IMR-90 (cell line): ENCODE measurements around the gene ZBTB7B. TPM values are rescaled to one million over a fixed set of nuclear protein-coding genes. Genes with fewer than 3 reads are reported as not detected.

Source experiments
- ATAC-seq: fragments of 200-7000 bp; cut with Tn5 transposase; 2 replicates; pipeline ENCODE4 v1.9.1; 2020; ENCODE audit warnings: low read depth, mild to moderate bottlenecking, moderate library complexity
- BruUV-seq: library from RNA; stranded (reverse); fragments of 400-500 nt; replicated peaks from 2 replicates; lab custom pipeline; 2021; lab: Mats Ljungman, UMichigan
- CTCF ChIA-PET: fragments of 300-600 bp; formaldehyde crosslinking; extraction: SDS; loops from one replicate; lab custom pipeline; 2021; ENCODE audit warnings: antibody characterized with exemption; lab: Yijun Ruan, JAX
- POLR2A ChIA-PET: fragments of 300-600 bp; sonication (Branson Sonifier 250); formaldehyde crosslinking; loops from one replicate; lab custom pipeline; 2022; ENCODE audit warnings: antibody characterized with exemption; ENCODE audit not compliant: unreplicated experiment; lab: Charles Lee
- DNase-seq: peaks from one replicate; pipeline ENCODE4 v3.0.0; 2013
- H2AFZ ChIP-seq: replicated peaks from 2 replicates; pipeline ENCODE3; 2013; ENCODE audit warnings: low read length, mild to moderate bottlenecking; ENCODE audit not compliant: poor library complexity
- H2AK5ac ChIP-seq: 2 replicates; pipeline ENCODE4 v1.6.1; 2013; ENCODE audit warnings: low read depth, low read length, inconsistent platforms
- H2AK9ac ChIP-seq: replicated peaks from 2 replicates; pipeline ENCODE3; 2013; ENCODE audit warnings: mild to moderate bottlenecking, low read depth, low read length, moderate library complexity; ENCODE audit not compliant: poor library complexity
- H2BK120ac ChIP-seq: 2 replicates; pipeline ENCODE4 v1.6.1; 2013; ENCODE audit warnings: low read depth, low read length, inconsistent platforms
- H2BK15ac ChIP-seq: 3 replicates; pipeline ENCODE4 v1.6.1; 2013; ENCODE audit warnings: low read depth, low read length, inconsistent platforms
- H2BK20ac ChIP-seq: 2 replicates; pipeline ENCODE4 v1.6.1; 2013; ENCODE audit warnings: low read depth, mild to moderate bottlenecking, inconsistent platforms, low read length, moderate library complexity
- H2BK5ac ChIP-seq: 2 replicates; pipeline ENCODE4 v1.6.1; 2013; ENCODE audit warnings: mild to moderate bottlenecking, low read depth, low read length, inconsistent platforms; ENCODE audit not compliant: poor library complexity, severe bottlenecking
- H3K14ac ChIP-seq: replicated peaks from 2 replicates; pipeline ENCODE4 v1.6.1; 2013; ENCODE audit warnings: low read depth, low read length, inconsistent platforms
- H3K18ac ChIP-seq: 2 replicates; pipeline ENCODE4 v1.6.1; 2013; ENCODE audit warnings: low read depth, low read length, control low read depth
- H3K23ac ChIP-seq: 2 replicates; pipeline ENCODE4 v1.6.1; 2013; ENCODE audit warnings: low read depth, low read length, inconsistent platforms
- H3K27ac ChIP-seq: 2 replicates; pipeline ENCODE4 v1.5.1; 2013; ENCODE audit warnings: mild to moderate bottlenecking, control low read depth, low read length; ENCODE audit not compliant: insufficient read depth
- H3K27me3 ChIP-seq: 2 replicates; pipeline ENCODE4 v1.6.1; 2013; ENCODE audit warnings: low read length; ENCODE audit not compliant: control insufficient read depth, insufficient read depth
- H3K36me3 ChIP-seq: 2 replicates; pipeline ENCODE4 v1.6.1; 2013; ENCODE audit warnings: low read length, mixed read lengths; ENCODE audit not compliant: control insufficient read depth, insufficient read depth
- H3K4ac ChIP-seq: 2 replicates; pipeline ENCODE4 v1.6.1; 2013; ENCODE audit warnings: low read depth, low read length, inconsistent platforms
- H3K4me1 ChIP-seq: 2 replicates; pipeline ENCODE4 v1.6.1; 2013; ENCODE audit warnings: low read length, mixed read lengths; ENCODE audit not compliant: control insufficient read depth, insufficient read depth
- H3K4me2 ChIP-seq: 2 replicates; pipeline ENCODE4 v1.6.1; 2013; ENCODE audit warnings: low read depth, mild to moderate bottlenecking, control low read depth, low read length, moderate library complexity
- H3K4me3 ChIP-seq: 2 replicates; pipeline ENCODE4 v1.5.1; 2013; ENCODE audit warnings: low read depth, mild to moderate bottlenecking, control low read depth, low read length, moderate library complexity; ENCODE audit not compliant: insufficient read depth
- H3K56ac ChIP-seq: 2 replicates; pipeline ENCODE4 v1.6.1; 2013; ENCODE audit warnings: low read length, inconsistent platforms; ENCODE audit not compliant: insufficient read depth; ENCODE audit errors: extremely low read depth
- H3K79me1 ChIP-seq, 2 experiments: 2 replicates each; pipeline ENCODE4 v1.6.1; 2013; ENCODE audit warnings: low read length in 2 of 2, inconsistent platforms in 1 of 2, low read depth in 1 of 2
- H3K9ac ChIP-seq: 2 replicates; pipeline ENCODE4 v1.6.1; 2013; ENCODE audit warnings: low read depth, low read length, control low read depth
- H3K9me1 ChIP-seq: 2 replicates; pipeline ENCODE4 v1.6.1; 2013; ENCODE audit warnings: low read length, inconsistent platforms; ENCODE audit not compliant: insufficient read depth
- H3K9me3 ChIP-seq: 2 replicates; pipeline ENCODE4 v1.6.1; 2013; ENCODE audit warnings: low read length; ENCODE audit not compliant: control insufficient read depth, insufficient read depth
- H4K20me1 ChIP-seq: 2 replicates; pipeline ENCODE4 v1.6.1; 2013; ENCODE audit warnings: low read length, inconsistent platforms; ENCODE audit not compliant: insufficient read depth
- H4K5ac ChIP-seq: 2 replicates; pipeline ENCODE4 v1.6.1; 2013; ENCODE audit warnings: mild to moderate bottlenecking, low read depth, low read length, control low read depth
- H4K8ac ChIP-seq, 2 experiments: 2 replicates each; pipeline ENCODE4 v1.6.1; 2013; ENCODE audit warnings: low read depth in 2 of 2, low read length in 2 of 2, control low read depth in 1 of 2, inconsistent platforms in 1 of 2
- H4K91ac ChIP-seq: 2 replicates; pipeline ENCODE4 v1.6.1; 2013; ENCODE audit warnings: low read depth, low read length, inconsistent platforms; ENCODE audit not compliant: insufficient read depth
- BHLHE40 ChIP-seq: fragments of 150-350 bp; IDR thresholded peaks from 2 replicates; pipeline ENCODE4 v1.6.1; 2016; ENCODE audit warnings: mild to moderate bottlenecking, low read depth, low read length
- CEBPB ChIP-seq: IDR thresholded peaks from 2 replicates; pipeline ENCODE4 v1.6.1; 2012; ENCODE audit warnings: low read depth, low read length, improper control_type of control experiment
- FOS ChIP-seq: fragments of 150-350 bp; IDR thresholded peaks from 2 replicates; pipeline ENCODE4 v1.6.1; 2016; ENCODE audit warnings: low read depth, low read length
- MAZ ChIP-seq: IDR thresholded peaks from 2 replicates; pipeline ENCODE4 v1.6.1; 2012; ENCODE audit warnings: low read depth, mild to moderate bottlenecking, low read length, improper control_type of control experiment, moderate library complexity, borderline replicate concordance
- MXI1 ChIP-seq: IDR thresholded peaks from 2 replicates; pipeline ENCODE4 v1.6.1; 2012; ENCODE audit warnings: low read depth, mild to moderate bottlenecking, low read length, moderate library complexity, borderline replicate concordance
- NFE2L2 ChIP-seq: fragments of 150-350 bp; IDR thresholded peaks from 2 replicates; pipeline ENCODE4 v1.6.1; 2016; ENCODE audit warnings: low read depth, mild to moderate bottlenecking, low read length
- POLR2A ChIP-seq: IDR thresholded peaks from 2 replicates; pipeline ENCODE4 v1.6.1; 2012; ENCODE audit warnings: mild to moderate bottlenecking, low read depth, low read length
- RAD21 ChIP-seq: IDR thresholded peaks from 2 replicates; pipeline ENCODE4 v1.6.1; 2012; ENCODE audit warnings: low read length, improper control_type of control experiment
- RCOR1 ChIP-seq: IDR thresholded peaks from 2 replicates; pipeline ENCODE4 v1.6.1; 2012; ENCODE audit warnings: mild to moderate bottlenecking, low read length, improper control_type of control experiment; ENCODE audit not compliant: insufficient replicate concordance
- RFX5 ChIP-seq: IDR thresholded peaks from 2 replicates; pipeline ENCODE4 v1.8.0; 2012; ENCODE audit warnings: low read depth, mild to moderate bottlenecking, low read length, moderate library complexity
- SMC3 ChIP-seq: fragments of 150-350 bp; IDR thresholded peaks from 2 replicates; pipeline ENCODE4 v1.6.1; 2016; ENCODE audit warnings: low read depth, mild to moderate bottlenecking, antibody characterized with exemption, low read length, moderate library complexity
- USF2 ChIP-seq: fragments of 150-350 bp; IDR thresholded peaks from 2 replicates; pipeline ENCODE4 v1.6.1; 2017; ENCODE audit warnings: mild to moderate bottlenecking, antibody characterized with exemption, low read length, low read depth
- WGBS, 2 experiments: methylation state at CpG; one replicate each; pipeline versions ENCODE4 v1.1.5 to v1.1.7; 2013; ENCODE audit warnings: missing lambda C conversion rate in 2 of 2; ENCODE audit not compliant: insufficient read length in 1 of 2; ENCODE audit errors: extremely low coverage in 2 of 2; 5-methylcytosine and 5-hydroxymethylcytosine counted together
- dilution Hi-C: fragments of 300-500 bp; cut with HindIII; formaldehyde crosslinking; loops from one replicate; pipeline ENCODE4 v1.14.3; 2018; ENCODE audit warnings: low sequenced_read_pairs; ENCODE audit not compliant: unreplicated experiment
- in situ Hi-C: fragments of 300-500 bp; cut with MboI; formaldehyde crosslinking; loops from 3 replicates; pipeline ENCODE4 v1.14.3; 2019; ENCODE audit warnings: low sequenced_read_pairs, inconsistent platforms, mixed read lengths
- intact Hi-C: fragments of 100-400 bp; cut with micrococcal nuclease; formaldehyde crosslinking; loops from 2 replicates; pipeline ENCODE4 v1.10.0; 2022
- polyA plus RNA-seq, 3 experiments: library from polyadenylated mRNA; depleted of rRNA; stranded (reverse); fragments of >200 nt; gene quantifications; 2 replicates each; pipeline ENCODE4 v1.2.3, GENCODE V29; 2012; ENCODE audit warnings: low replicate concordance in 1 of 3
- total RNA-seq: library from RNA; depleted of rRNA; stranded (reverse); fragments of >200 nt; gene quantifications from 2 replicates; pipeline ENCODE4 v1.2.3, GENCODE V29; 2012
- TF ChIP-seq, protein P1 (sequence below): fragments of 150-350 bp; IDR thresholded peaks from 2 replicates; pipeline ENCODE4 v1.6.1; 2016; ENCODE audit warnings: low read depth, mild to moderate bottlenecking, low read length, moderate library complexity, borderline replicate concordance

ZBTB7B gene
- total and polyA plus RNA-seq, 2 of the 4 experiments (the other 2 are of a cell fraction): 7.7 to 17.4 TPM

DNA sequence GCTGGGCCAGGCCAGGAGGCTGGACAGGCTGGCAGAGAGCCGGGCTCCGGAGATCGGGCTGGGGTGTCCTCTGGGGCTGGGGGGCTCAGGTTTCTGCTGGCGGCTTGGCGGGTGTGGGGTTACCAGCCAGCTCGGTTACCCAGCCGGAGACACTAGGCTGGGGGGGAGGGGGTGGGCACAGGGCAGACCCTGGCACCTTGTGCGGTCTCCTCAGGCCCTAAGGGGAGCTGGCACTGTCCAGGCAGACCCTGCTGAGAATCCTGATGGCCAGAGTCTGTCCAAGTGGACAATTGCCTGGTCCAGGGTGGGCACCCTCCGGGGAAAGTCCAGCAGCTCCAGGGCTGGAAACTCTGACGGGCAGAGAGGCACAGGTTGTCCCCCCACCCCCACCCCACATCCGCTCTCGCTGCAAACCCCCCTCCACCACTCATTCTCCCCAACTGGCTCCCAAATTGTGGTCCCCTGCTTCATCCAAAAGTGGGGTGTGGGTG lies 6.7 kb downstream of the ZBTB7B start:
- H3K56ac ChIP-seq: no peak overlapping the region
- H2BK5ac ChIP-seq: no peak overlapping the region
- no peaks in the 10 kb centered on the region for H3K9me3 ChIP-seq
- H4K20me1 ChIP-seq: peaks cover 19% of the 10 kb centered on the region
- no peak overlapping the region for H4K91ac ChIP-seq
- WGBS, 2 experiments: no CpG with 5 or more reads among the region's 12 CpGs
- no peak overlapping the region for H3K4ac ChIP-seq
- no peak overlapping the region for H2BK20ac ChIP-seq
- BruUV-seq: no TSS peak
- in situ Hi-C loops (no loop called here), intact Hi-C loops (no loop called here), dilution Hi-C loops (no loop called here)
- H4K8ac ChIP-seq: no peak overlapping the region
- H2AK9ac ChIP-seq: no peak overlapping the region
- no peak overlapping the region for H2AK5ac ChIP-seq
- TF ChIP-seq POLR2A (no peak), RFX5 (no peak), USF2 (no peak), BHLHE40 (no peak), MXI1 (no peak), RCOR1 (no peak), NFE2L2 (no peak), MAZ (no peak), RAD21 (no peak), FOS (no peak), CEBPB (no peak), SMC3 (no peak)
- TF ChIP-seq, protein P1, sequence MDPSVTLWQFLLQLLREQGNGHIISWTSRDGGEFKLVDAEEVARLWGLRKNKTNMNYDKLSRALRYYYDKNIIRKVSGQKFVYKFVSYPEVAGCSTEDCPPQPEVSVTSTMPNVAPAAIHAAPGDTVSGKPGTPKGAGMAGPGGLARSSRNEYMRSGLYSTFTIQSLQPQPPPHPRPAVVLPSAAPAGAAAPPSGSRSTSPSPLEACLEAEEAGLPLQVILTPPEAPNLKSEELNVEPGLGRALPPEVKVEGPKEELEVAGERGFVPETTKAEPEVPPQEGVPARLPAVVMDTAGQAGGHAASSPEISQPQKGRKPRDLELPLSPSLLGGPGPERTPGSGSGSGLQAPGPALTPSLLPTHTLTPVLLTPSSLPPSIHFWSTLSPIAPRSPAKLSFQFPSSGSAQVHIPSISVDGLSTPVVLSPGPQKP: no peak
- no peak overlapping the region for H3K14ac ChIP-seq
- H3K27ac ChIP-seq: no peak overlapping the region
- ChIA-PET CTCF (no interaction called here), POLR2A (no interaction called here)
- peaks cover 7% of the 10 kb centered on the region for H3K36me3 ChIP-seq
- H3K4me3 ChIP-seq: no peak overlapping the region
- H3K18ac ChIP-seq: no peak overlapping the region
- no peak overlapping the region for H2AFZ ChIP-seq
- H3K79me1 ChIP-seq: peaks cover 3 to 56% of the 10 kb centered on the region in 2 experiments
- no peak overlapping the region for H2BK15ac ChIP-seq
- peaks cover 11% of the 10 kb centered on the region for H3K9me1 ChIP-seq
- no peak overlapping the region for H4K5ac ChIP-seq
- no peak for ATAC-seq
- no peak overlapping the region for H2BK120ac ChIP-seq
- H3K4me1 ChIP-seq: peaks cover 14% of the 10 kb centered on the region
- H3K4me2 ChIP-seq: no peak overlapping the region
- H3K27me3 ChIP-seq: no peaks in the 10 kb centered on the region
- H3K23ac ChIP-seq: no peak overlapping the region
- no peak overlapping the region for H3K9ac ChIP-seq
- no peak for DNase-seq
